OCI-LY1 (cell line): ENCODE measurements around the gene TRIM62.

Experiments used
- EZH2 ChIP-seq: fragments of 200-600 bp; sonication (generic), shearing (Covaris generic); IDR thresholded peaks from 2 replicates; pipeline ENCODE4 v1.8.0; 2017; ENCODE audit warnings: borderline replicate concordance, mixed run types, mild to moderate bottlenecking, antibody characterized with exemption, low read length, moderate library complexity, mixed read lengths
- TF ChIP-seq, protein P1 (sequence below): fragments of 200-600 bp; sonication (generic), shearing (Covaris generic); IDR thresholded peaks from 2 replicates; pipeline ENCODE4 v1.5.1; 2017; ENCODE audit warnings: mild to moderate bottlenecking, antibody characterized with exemption, low read length, moderate library complexity, mixed read lengths

DNA sequence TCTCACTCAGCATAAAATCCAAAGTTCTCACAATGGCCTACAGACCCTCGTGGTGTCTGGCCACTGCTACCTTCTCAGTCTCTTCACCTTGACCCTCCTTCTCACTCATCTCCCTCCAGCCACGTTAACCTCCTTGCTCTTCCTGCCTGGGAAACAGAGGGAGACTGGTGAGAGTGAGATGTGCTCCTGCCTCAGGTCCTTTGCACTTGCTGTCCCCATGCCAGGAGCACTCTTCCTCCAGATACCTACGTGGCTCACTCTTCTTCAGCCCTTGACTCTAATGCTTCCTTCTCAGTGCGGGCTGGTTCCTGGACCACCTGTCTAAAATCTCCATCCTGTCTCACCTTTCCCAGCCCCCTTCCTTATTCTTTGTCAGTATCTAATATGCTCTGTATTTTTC lies 24.7 kb downstream of the TRIM62 start:
- TF ChIP-seq, protein P1, sequence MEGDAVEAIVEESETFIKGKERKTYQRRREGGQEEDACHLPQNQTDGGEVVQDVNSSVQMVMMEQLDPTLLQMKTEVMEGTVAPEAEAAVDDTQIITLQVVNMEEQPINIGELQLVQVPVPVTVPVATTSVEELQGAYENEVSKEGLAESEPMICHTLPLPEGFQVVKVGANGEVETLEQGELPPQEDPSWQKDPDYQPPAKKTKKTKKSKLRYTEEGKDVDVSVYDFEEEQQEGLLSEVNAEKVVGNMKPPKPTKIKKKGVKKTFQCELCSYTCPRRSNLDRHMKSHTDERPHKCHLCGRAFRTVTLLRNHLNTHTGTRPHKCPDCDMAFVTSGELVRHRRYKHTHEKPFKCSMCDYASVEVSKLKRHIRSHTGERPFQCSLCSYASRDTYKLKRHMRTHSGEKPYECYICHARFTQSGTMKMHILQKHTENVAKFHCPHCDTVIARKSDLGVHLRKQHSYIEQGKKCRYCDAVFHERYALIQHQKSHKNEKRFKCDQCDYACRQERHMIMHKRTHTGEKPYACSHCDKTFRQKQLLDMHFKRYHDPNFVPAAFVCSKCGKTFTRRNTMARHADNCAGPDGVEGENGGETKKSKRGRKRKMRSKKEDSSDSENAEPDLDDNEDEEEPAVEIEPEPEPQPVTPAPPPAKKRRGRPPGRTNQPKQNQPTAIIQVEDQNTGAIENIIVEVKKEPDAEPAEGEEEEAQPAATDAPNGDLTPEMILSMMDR, result no peak
- no peak for TF ChIP-seq EZH2
